Omental fat pad (tissue), 4 donors: Measurements from ENCODE around the gene TGFBR3. TPM values are rescaled to one million over a fixed set of nuclear protein-coding genes. Genes with fewer than 3 reads are reported as not detected.

Experiments
- ATAC-seq: fragments of 150-250 bp; one replicate; pipeline ENCODE4 v1.9.1; 2016; ENCODE audit warnings: mild to moderate bottlenecking, moderate library complexity; ENCODE audit not compliant: low FRiP score
- DNase-seq: peaks from one replicate; pipeline ENCODE4 v3.0.0-alpha.2; 2019; ENCODE audit warnings: low spot score
- total RNA-seq, 4 donors: library from RNA; depleted of rRNA; stranded (reverse); fragments of >200 nt; gene quantifications; one replicate each; pipeline ENCODE4 v1.1.0, GENCODE V29; 2016
- TF ChIP-seq, protein P1 (sequence below), 3 donors: fragments of 450-650 bp; IDR thresholded peaks; one replicate each; pipeline ENCODE4 v1.5.1; 2016 to 2017; ENCODE audit warnings: antibody characterized with exemption in 3 of 3, mild to moderate bottlenecking in 3 of 3, moderate library complexity in 2 of 3

Gene TGFBR3
- total RNA-seq, 4 donors from 2014 or later, result 104 to 267 (median 196) TPM

DNA sequence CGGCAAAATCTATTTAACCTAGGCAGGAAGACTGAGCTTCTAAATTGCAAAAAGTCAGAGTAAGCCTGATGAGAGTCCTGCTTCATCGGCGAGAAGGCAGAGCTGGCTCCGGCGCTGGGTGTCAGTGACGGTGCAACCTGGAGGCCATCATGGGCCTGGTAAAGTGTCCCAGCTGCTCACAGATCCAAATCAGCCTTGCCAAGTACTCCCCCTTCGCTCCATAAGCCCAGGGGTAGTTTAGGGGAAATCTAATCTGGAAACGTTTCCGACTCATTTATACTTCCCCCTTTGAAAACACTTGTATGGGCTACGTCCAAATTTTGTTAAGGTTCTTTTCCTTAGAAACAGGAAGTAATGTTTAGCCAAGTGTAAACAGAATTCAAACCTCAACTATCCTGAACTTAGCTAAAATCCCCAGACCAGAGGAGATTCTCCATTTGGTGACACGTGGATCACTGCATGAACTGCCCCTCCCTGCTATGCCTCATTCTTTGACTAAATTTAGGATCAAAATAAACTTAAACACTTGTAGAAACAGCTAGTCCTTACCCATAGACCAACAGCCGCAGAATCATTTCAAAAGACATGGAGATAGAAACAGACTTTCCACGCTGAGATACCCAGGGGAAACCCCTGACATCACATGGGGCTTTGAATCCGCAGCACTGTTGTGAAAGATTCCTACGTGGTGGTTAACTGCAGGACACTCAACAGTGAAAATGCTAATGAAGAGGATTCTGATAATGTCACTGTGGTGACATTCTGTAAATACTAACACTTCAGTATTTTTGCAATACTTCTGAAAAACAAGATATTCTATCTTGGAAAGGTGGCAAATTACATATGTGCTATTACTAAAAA is 172.7 kb downstream of the TGFBR3 start:
- ATAC-seq, result peak; percentile 59
- TF ChIP-seq, protein P1, sequence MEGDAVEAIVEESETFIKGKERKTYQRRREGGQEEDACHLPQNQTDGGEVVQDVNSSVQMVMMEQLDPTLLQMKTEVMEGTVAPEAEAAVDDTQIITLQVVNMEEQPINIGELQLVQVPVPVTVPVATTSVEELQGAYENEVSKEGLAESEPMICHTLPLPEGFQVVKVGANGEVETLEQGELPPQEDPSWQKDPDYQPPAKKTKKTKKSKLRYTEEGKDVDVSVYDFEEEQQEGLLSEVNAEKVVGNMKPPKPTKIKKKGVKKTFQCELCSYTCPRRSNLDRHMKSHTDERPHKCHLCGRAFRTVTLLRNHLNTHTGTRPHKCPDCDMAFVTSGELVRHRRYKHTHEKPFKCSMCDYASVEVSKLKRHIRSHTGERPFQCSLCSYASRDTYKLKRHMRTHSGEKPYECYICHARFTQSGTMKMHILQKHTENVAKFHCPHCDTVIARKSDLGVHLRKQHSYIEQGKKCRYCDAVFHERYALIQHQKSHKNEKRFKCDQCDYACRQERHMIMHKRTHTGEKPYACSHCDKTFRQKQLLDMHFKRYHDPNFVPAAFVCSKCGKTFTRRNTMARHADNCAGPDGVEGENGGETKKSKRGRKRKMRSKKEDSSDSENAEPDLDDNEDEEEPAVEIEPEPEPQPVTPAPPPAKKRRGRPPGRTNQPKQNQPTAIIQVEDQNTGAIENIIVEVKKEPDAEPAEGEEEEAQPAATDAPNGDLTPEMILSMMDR (IDR thresholded peaks at IDR 0.05), result no peak
- no peak for DNase-seq

DNA sequence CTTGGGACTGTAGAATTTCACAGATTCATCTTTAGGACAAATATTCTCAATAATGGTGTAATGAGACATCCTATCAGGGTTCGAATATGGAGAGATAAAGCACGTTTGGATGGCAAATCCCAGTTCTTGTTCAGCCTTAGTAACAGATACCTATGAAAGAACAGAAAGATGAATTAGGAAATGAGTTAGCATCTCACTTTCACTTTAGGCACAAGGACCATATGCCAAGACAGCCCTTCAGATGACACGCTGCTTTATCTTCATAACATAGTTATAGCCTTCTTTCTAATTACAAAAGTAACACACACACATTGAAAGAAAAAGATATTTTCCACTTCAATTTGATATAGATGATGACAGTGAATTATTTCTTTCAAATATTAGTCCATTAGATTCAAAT is 173.6 kb downstream of the TGFBR3 start:
- ATAC-seq (no peak), DNase-seq (no peak)
- TF ChIP-seq, protein P1 (IDR thresholded peaks at IDR 0.05), result no peak

DNA sequence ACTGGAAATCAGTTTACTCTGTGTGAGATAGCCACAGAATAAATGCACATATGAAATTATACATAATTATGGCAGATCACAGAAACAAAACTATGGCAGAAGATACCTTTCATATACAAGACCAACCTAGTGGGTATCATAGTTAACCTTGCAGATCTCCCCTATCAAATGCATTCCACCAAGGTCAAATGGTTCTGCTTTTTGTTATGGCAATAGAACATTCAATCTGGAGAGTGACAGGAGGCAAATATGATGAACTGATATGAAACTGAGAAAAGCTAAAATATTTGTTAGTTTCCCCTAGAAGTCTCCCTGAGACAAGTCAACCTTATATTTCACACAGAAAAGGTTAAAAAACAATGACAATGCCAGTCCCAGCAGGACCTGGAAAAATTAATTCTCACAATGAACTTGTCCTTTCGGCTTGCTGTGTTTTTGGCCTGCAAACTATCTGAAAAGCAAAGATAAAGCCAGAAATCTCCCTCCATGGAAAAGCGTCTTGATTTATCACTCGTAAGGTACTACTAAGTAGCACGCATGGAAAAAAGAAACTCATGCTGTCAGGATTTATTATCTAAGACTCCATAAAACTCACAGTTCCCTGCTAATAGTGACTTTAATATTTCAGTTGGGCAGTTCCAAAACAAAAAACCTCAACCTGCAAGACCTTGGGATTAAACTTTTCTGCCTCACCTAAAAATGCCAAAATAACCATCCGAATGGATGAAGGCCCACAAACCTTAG is 174.3 kb downstream of the TGFBR3 start:
- TF ChIP-seq, protein P1 (IDR thresholded peaks at IDR 0.05), result no peak
- ATAC-seq (no peak), DNase-seq (no peak)

GRCh38 chr1:91710261-91710660 is 175.7 kb downstream of the TGFBR3 start:
- ATAC-seq, result no peak
- TF ChIP-seq, protein P1 (IDR thresholded peaks at IDR 0.05), result no peak

GRCh38 chr1:91708691-91709090 is 177.3 kb downstream of the TGFBR3 start:
- TF ChIP-seq, protein P1 (IDR thresholded peaks at IDR 0.05), result no peak
- ATAC-seq, result no peak
- DNase-seq, result no peak

More at GRCh38 chr1:91710261-91710660, 175.7 kb downstream of the TGFBR3 start:
- no peak for DNase-seq

DNA sequence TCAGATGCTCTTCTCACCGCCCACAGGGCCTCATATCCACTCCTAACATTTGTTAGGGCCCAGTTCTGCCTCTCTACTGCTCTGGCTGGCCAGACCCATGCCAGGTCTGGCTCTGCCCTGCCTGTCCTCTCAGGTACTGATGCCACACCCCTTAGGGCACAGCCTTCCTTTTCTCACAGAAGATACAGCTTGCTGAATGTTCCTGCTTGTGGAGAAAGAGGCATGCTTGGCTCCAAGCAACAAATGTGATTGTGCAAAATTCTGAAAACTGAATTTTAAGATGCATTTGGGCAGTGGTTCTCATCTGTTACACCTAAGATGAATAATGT is 178.1 kb downstream of the TGFBR3 start:
- ATAC-seq, result no peak
- TF ChIP-seq, protein P1 (IDR thresholded peaks at IDR 0.05), result no peak
- no peak for DNase-seq
